Panc1 (cell line): Measurements from ENCODE around the gene CWH43.

ENCODE experiments used
- CTCF ChIP-seq: fragments of 450-650 bp; IDR thresholded peaks from 2 replicates; pipeline ENCODE4 v1.5.1; 2017; ENCODE audit warnings: mild to moderate bottlenecking
- POLR2AphosphoS5 ChIP-seq: IDR thresholded peaks from 2 replicates; pipeline ENCODE4 v1.6.1; 2012; ENCODE audit warnings: mild to moderate bottlenecking, low read depth, low read length, moderate library complexity
- REST ChIP-seq, 2 experiments: IDR thresholded peaks; 2 replicates each; pipeline ENCODE4 v1.6.1; 2011 to 2012; ENCODE audit warnings: low read depth in 2 of 2, control low read depth in 1 of 2, low read length in 1 of 2, mild to moderate bottlenecking in 1 of 2, moderate library complexity in 1 of 2; ENCODE audit not compliant: insufficient read depth in 1 of 2
- SIN3A ChIP-seq: IDR thresholded peaks from 2 replicates; pipeline ENCODE4 v1.6.1; 2012; ENCODE audit warnings: low read depth, mild to moderate bottlenecking, low read length, moderate library complexity, borderline replicate concordance; ENCODE audit not compliant: insufficient read depth

GRCh38 chr4:48937033-48937432 is 49.0 kb upstream of the CWH43 start:
- TF ChIP-seq CTCF = no peak
- TF ChIP-seq REST (IDR thresholded peaks at IDR 0.05; ENCODE audit: insufficient read depth in 1 of 2, low read depth in 2 of 2, low read length in 1 of 2) = no peak
- no peak for TF ChIP-seq POLR2AphosphoS5
- no peak for TF ChIP-seq SIN3A
